Measurements from ENCODE around the gene B9D1. TPM values are rescaled to one million over a fixed set of nuclear protein-coding genes. Genes with fewer than 3 reads are reported as not detected.
A peak's percentile ranks its signal among the peaks of the same experiment; 100 is the strongest.

The B9D1 gene
- total and polyA plus RNA-seq, 7 donors = 6.6 to 22.4 (median 15.2) TPM

- DNase-seq = peak; percentile 50
Measured at GRCh38 chr17:19372439-19372838, 9.9 kb upstream of the B9D1 start.

GRCh38 chr17:19372011-19372370, 9.5 kb upstream of the B9D1 start:
- no peaks in the 10 kb centered on the region for H3K27me3 ChIP-seq
- TF ChIP-seq POLR2A (IDR thresholded peaks at IDR 0.05) (no peak), POLR2AphosphoS5 (IDR thresholded peaks at IDR 0.05) (no peak), CTCF (IDR thresholded peaks at IDR 0.05) (no peak), EP300 (IDR thresholded peaks at IDR 0.05) (no peak)
- H3K4me3 ChIP-seq = no peak overlapping the region
- intact Hi-C loops (cut with DNase I) = no loop called here
- H3K27ac ChIP-seq = no peak overlapping the region
- H3K9me3 ChIP-seq = no peaks in the 10 kb centered on the region
- WGBS, 2 donors = 83 to 84% methylated on average over 9 of the region's 9 CpGs
- no peaks in the 10 kb centered on the region for H3K36me3 ChIP-seq
- DNase-seq = peak; percentile 17
- H3K4me1 ChIP-seq = peaks cover 0 to 5% (median 3%) of the 10 kb centered on the region in 4 donors

More at GRCh38 chr17:19372439-19372838, 9.9 kb upstream of the B9D1 start:
- Histone ChIP-seq H3K9me3 (no peaks in the 10 kb centered on the region), H3K4me3 (no peak overlapping the region), H3K4me1 (peaks cover 0 to 9% (median 6%) of the 10 kb centered on the region in 4 donors), H3K27me3 (no peaks in the 10 kb centered on the region), H3K36me3 (no peaks in the 10 kb centered on the region), H3K27ac (no peak overlapping the region)
- 83 to 90% methylated on average over 12 of the region's 12 CpGs for WGBS, 2 donors
- intact Hi-C loops (cut with DNase I) = no loop called here
- no peak for TF ChIP-seq POLR2AphosphoS5 (IDR thresholded peaks at IDR 0.05)
- TF ChIP-seq POLR2A (IDR thresholded peaks at IDR 0.05) = no peak
- no peak for TF ChIP-seq EP300 (IDR thresholded peaks at IDR 0.05)
- TF ChIP-seq CTCF (IDR thresholded peaks at IDR 0.05) = no peak

- no peak overlapping the region for H3K4me3 ChIP-seq
- H3K27ac ChIP-seq = no peak overlapping the region
- no peaks in the 10 kb centered on the region for H3K36me3 ChIP-seq
- intact Hi-C loops (cut with DNase I) = no loop called here
- no peaks in the 10 kb centered on the region for H3K4me1 ChIP-seq
- WGBS, 2 donors = 78 to 88% methylated on average over 7 of the region's 7 CpGs
- no peaks in the 10 kb centered on the region for H3K27me3 ChIP-seq
- DNase-seq = peak; percentile 53
- TF ChIP-seq POLR2AphosphoS5 (IDR thresholded peaks at IDR 0.05) = no peak
- TF ChIP-seq EP300 (IDR thresholded peaks at IDR 0.05) = no peak
- no peak for TF ChIP-seq POLR2A (IDR thresholded peaks at IDR 0.05)
- no peak for TF ChIP-seq CTCF (IDR thresholded peaks at IDR 0.05)
- H3K9me3 ChIP-seq = no peaks in the 10 kb centered on the region
Measured at GRCh38 chr17:19371259-19372010, 8.9 kb upstream of the B9D1 start.

GRCh38 chr17:19370493-19370960, 8.0 kb upstream of the B9D1 start:
- intact Hi-C loops (cut with DNase I) = no loop called here
- H3K27ac ChIP-seq = no peak overlapping the region
- H3K36me3 ChIP-seq = no peaks in the 10 kb centered on the region
- WGBS, 2 donors = 56 to 83% methylated on average over 7 of the region's 7 CpGs
- peak; percentile 75 for DNase-seq
- no peak overlapping the region for H3K4me3 ChIP-seq
- H3K9me3 ChIP-seq = no peaks in the 10 kb centered on the region
- TF ChIP-seq POLR2AphosphoS5 (IDR thresholded peaks at IDR 0.05) (peak in 1 of 4 donors; percentile 6), CTCF (IDR thresholded peaks at IDR 0.05) (no peak), POLR2A (IDR thresholded peaks at IDR 0.05) (no peak)
- no peaks in the 10 kb centered on the region for H3K27me3 ChIP-seq
- no peaks in the 10 kb centered on the region for H3K4me1 ChIP-seq

Data from sigmoid colon (tissue), 7 donors.